Thoracic aorta (tissue), 2 donors: ENCODE data around the gene WDR27. TPM values are rescaled to one million over a fixed set of nuclear protein-coding genes. Genes with fewer than 3 reads are reported as not detected.

Experiments used
- ATAC-seq: fragments of 150-250 bp; one replicate; pipeline ENCODE4 v1.8.0; 2017; ENCODE audit warnings: low read depth; ENCODE audit not compliant: insufficient number of reproducible peaks, low FRiP score
- DNase-seq: peaks from one replicate; pipeline ENCODE4 v3.0.0-alpha.2; 2020; ENCODE audit warnings: low spot score
- H3K27ac ChIP-seq, 2 donors: fragments of 200-600 bp; sonication (generic); 1 replicate in 1 of 2; 2 replicates in 1 of 2; pipeline ENCODE4 v1.5.1; 2016; ENCODE audit warnings: mild to moderate bottlenecking in 2 of 2, moderate library complexity in 2 of 2
- H3K27me3 ChIP-seq: fragments of 200-600 bp; sonication (generic); replicated peaks from 2 replicates; pipeline ENCODE4 v1.6.0; 2016; ENCODE audit warnings: mild to moderate bottlenecking; ENCODE audit not compliant: insufficient read depth
- H3K36me3 ChIP-seq: fragments of 200-600 bp; sonication (generic); one replicate; pipeline ENCODE4 v1.5.1; 2016
- H3K4me1 ChIP-seq, 2 donors: fragments of 200-600 bp; sonication (generic); 1 replicate in 1 of 2; 2 replicates in 1 of 2; pipeline versions ENCODE4 v1.5.1 to v1.6.0; 2016; ENCODE audit warnings: low read depth in 2 of 2, mild to moderate bottlenecking in 1 of 2; ENCODE audit not compliant: control insufficient read depth in 1 of 2
- H3K4me3 ChIP-seq: fragments of 200-600 bp; sonication (generic); 2 replicates; pipeline ENCODE4 v1.5.1; 2016; ENCODE audit warnings: mild to moderate bottlenecking
- H3K9me3 ChIP-seq: fragments of 200-600 bp; sonication (generic); 2 replicates; pipeline ENCODE4 v1.5.1; 2016
- CTCF ChIP-seq: fragments of 200-600 bp; sonication (generic); IDR thresholded peaks from one replicate; pipeline ENCODE4 v1.5.1; 2019; ENCODE audit warnings: antibody characterized with exemption
- total RNA-seq, 2 donors: library from RNA; depleted of rRNA; stranded (reverse); fragments of >200 nt; gene quantifications; one replicate each; pipeline versions ENCODE4 v1.1.0 to v1.2.3, GENCODE V29; 2016

The WDR27 gene
- total RNA-seq, 2 donors from 2014 or later = 22.5 to 48.2 TPM

- no peak for ATAC-seq
These were observed 36.6 kb upstream of the WDR27 start for GRCh38 chr6:169738204-169738975.

GRCh38 chr6:169729961-169730360, 28.1 kb upstream of the WDR27 start:
- no peak for TF ChIP-seq CTCF
- DNase-seq (no peak), ATAC-seq (no peak)
- no peak overlapping the region for H3K27ac ChIP-seq
- H3K9me3 ChIP-seq = no peaks in the 10 kb centered on the region
- H3K4me1 ChIP-seq = peaks cover 0 to 4% of the 10 kb centered on the region in 2 donors
- no peaks in the 10 kb centered on the region for H3K36me3 ChIP-seq
- H3K4me3 ChIP-seq = no peak overlapping the region
- no peaks in the 10 kb centered on the region for H3K27me3 ChIP-seq

More at GRCh38 chr6:169738204-169738975, 36.6 kb upstream of the WDR27 start:
- Histone ChIP-seq H3K36me3 (no peaks in the 10 kb centered on the region), H3K9me3 (no peaks in the 10 kb centered on the region), H3K4me1 (no peaks in the 10 kb centered on the region), H3K4me3 (no peak overlapping the region), H3K27ac (no peak overlapping the region), H3K27me3 (no peaks in the 10 kb centered on the region)
- DNase-seq = no peak
- TF ChIP-seq CTCF = no peak

GRCh38 chr6:169726963-169727362, 25.1 kb upstream of the WDR27 start:
- ATAC-seq = no peak
- no peak for TF ChIP-seq CTCF
- no peaks in the 10 kb centered on the region for H3K9me3 ChIP-seq
- peaks cover 6 to 15% of the 10 kb centered on the region in 2 donors for H3K4me1 ChIP-seq
- no peak overlapping the region for H3K4me3 ChIP-seq
- H3K27ac ChIP-seq = no peak overlapping the region
- no peaks in the 10 kb centered on the region for H3K36me3 ChIP-seq
- H3K27me3 ChIP-seq = no peaks in the 10 kb centered on the region
- no peak for DNase-seq

- H3K4me3 ChIP-seq = no peak overlapping the region
- no peaks in the 10 kb centered on the region for H3K36me3 ChIP-seq
- H3K27me3 ChIP-seq = no peaks in the 10 kb centered on the region
- ATAC-seq (no peak), DNase-seq (no peak)
- no peak for TF ChIP-seq CTCF
- no peak overlapping the region for H3K27ac ChIP-seq
- peaks cover 15 to 22% of the 10 kb centered on the region in 2 donors for H3K4me1 ChIP-seq
- no peaks in the 10 kb centered on the region for H3K9me3 ChIP-seq
These were observed 24.2 kb upstream of the WDR27 start for GRCh38 chr6:169726049-169726400.

GRCh38 chr6:169725125-169726048, 23.6 kb upstream of the WDR27 start:
- H3K4me3 ChIP-seq = peak overlapping the region; percentile 94
- peaks cover 21 to 22% of the 10 kb centered on the region in 2 donors for H3K4me1 ChIP-seq
- no peaks in the 10 kb centered on the region for H3K9me3 ChIP-seq
- H3K27ac ChIP-seq = peak overlapping the region; percentile 69 to 85
- ATAC-seq (no peak), DNase-seq (peak; percentile 29)
- no peak for TF ChIP-seq CTCF
- no peaks in the 10 kb centered on the region for H3K27me3 ChIP-seq
- H3K36me3 ChIP-seq = no peaks in the 10 kb centered on the region
